Measurements from ENCODE around the gene CSTF1.
"Not testable (repeated sequence)": the region's sequence is repeated elsewhere in the genome, so short reads cannot be mapped to it uniquely, and the experiment has no call there.

Gene CSTF1

DNA sequence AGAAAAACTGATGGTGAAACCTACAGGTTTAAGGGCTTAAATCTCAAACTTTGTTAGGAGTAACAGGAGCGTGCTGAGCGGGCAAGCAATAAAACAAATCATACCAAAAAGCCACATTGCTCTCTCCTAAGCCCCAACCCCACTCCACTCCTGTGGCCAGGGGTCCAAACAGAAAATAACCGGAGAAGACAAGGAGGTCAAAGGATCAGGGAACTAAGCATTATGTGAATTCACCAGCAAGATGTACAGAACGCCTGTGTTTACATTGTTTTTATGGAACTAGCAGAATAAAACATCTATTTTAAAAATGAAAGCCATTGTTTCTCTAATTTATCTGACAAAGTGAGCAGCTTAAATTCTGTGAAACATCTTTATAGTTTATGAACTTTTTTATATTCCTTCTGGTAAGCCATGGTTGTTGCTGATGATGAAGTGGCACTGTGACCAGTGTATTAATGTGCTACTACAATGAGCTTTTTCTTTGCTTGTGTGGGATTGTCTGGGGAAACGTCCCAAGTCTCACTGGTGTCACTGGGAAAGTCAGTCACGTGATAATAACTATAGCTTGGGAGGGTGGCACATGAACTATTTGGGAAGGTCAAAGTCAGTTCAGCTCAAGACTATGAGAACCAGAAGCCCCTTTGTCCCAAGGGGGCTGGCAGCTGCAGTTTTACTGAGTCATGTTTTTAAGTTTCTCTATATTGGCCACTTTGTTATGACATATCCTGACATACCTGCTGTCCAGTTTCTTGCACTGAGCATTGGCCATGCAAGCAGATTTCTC lies 23.9 kb upstream of the CSTF1 start:
- no peak for DNase-seq (ENCODE audit: low read depth in 2 of 3, low spot score in 1 of 3)

GRCh38 chr20:56369179-56369578 lies 23.3 kb upstream of the CSTF1 start:
- DNase-seq (ENCODE audit: low read depth in 2 of 3, low spot score in 1 of 3) = no peak

DNA sequence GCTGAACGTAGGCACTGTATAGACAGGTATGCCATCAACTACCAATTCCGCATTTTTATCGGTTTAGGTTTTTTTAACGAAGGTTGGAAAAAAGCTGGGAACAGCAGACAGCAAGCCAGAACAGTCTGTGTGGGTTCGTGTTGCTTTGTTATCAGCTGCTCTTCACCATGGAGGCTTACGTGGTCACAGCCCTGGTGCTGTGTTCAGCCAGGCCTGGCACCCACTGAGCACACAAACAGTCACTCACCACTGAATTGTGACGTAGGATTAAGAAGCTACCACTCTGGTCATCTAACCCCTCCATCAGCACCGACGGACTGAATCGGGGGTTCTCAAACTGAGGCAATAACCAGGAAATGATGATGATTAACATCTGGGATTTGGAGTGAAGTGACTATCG lies 20.5 kb upstream of the CSTF1 start:
- DNase-seq (ENCODE audit: low read depth in 2 of 3, low spot score in 1 of 3) = no peak

- DNase-seq (ENCODE audit: low read depth in 2 of 3, low spot score in 1 of 3) = no peak
These were observed 19.6 kb upstream of the CSTF1 start for GRCh38 chr20:56372850-56373249.

- no peak for DNase-seq (ENCODE audit: low read depth in 2 of 3, low spot score in 1 of 3)
These were observed 18.5 kb upstream of the CSTF1 start for GRCh38 chr20:56373942-56374341.

DNA sequence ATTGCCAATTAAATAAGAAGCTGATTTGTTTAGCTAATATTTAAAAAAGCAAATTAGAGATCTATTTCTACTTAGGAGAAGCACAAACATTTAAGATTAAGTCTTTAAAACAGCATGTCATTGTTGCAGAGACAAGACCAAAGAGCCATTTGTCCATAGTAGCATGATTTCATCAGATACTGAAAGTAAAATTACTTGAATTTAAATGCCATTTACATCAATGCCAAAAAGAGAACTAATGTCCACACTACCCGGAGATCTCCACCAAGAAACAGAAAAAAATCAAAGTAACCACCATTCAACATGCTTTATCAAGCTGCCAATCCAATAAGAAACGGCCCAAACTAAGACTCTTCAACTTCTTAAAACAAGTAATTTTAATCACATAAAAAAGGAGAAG lies 16.1 kb upstream of the CSTF1 start:
- DNase-seq (ENCODE audit: low read depth in 2 of 3, low spot score in 1 of 3) = no peak

- no peak for DNase-seq (ENCODE audit: low read depth in 2 of 3, low spot score in 1 of 3)
These were observed 14.1 kb upstream of the CSTF1 start for GRCh38 chr20:56378386-56378785.

DNA sequence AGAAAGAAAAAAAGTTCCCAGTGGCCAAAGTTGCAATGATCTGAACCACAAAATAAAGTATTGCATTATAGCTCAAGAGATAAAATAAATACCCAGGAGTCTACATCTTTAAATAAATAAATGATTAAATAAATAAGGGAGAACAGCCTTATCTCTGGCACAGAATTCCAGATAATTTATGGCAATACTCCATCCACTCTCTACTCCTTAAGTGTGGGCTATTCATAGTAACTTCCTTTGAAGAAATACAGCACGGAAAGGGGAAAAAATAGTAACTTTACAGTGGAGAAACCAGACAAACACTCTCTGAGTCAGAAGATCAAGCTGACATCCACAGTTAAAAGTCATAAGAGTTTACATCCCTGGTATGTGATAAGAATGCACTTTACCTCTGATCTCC lies 12.1 kb upstream of the CSTF1 start:
- no peak for DNase-seq (ENCODE audit: low read depth in 2 of 3, low spot score in 1 of 3)

DNA sequence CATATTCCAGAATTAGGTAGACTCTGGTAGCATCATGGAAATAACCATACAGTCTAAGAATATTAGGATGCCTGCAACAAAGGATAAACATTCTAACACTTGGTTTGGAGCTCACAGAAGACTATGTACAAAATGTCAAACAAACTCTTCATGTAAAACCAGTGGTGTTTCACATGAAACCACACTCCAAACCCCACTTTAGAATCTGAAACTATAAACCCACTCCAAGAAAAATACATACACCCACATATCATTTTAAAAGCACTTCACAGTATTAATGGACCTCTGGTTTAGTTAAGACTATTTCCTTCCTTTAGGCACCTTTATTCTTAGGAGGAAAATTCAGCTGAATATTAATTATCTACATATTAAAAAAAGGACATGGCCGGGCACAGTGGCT lies 10.9 kb upstream of the CSTF1 start:
- no peak for DNase-seq (ENCODE audit: low read depth in 2 of 3, low spot score in 1 of 3)

DNA sequence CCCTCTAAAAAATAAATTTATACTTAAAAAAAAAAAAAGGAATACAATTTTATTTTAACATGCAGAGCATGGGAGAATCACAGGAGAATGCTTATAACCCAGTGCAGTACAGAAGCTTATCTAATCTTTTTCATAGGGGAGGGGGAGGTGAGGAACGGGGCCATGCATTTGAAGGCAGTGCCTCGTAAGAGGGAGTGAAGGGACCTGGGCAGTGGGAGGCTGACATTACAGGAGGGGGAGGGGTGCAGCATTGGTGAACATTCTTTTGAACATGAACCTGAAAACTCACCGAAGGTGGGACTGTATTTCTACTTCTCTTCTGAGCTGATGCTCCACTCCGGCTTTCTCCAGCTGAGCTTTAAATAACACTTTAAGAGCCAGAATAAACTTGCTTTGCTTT lies 9.7 kb upstream of the CSTF1 start:
- DNase-seq (ENCODE audit: low read depth in 2 of 3, low spot score in 1 of 3) = no peak

GRCh38 chr20:56383334-56383733 lies 9.1 kb upstream of the CSTF1 start:
- no peak for DNase-seq (ENCODE audit: low read depth in 2 of 3, low spot score in 1 of 3)

- DNase-seq (ENCODE audit: low read depth in 2 of 3, low spot score in 1 of 3) = no peak
These were observed 7.3 kb upstream of the CSTF1 start for GRCh38 chr20:56385130-56385529.

DNA sequence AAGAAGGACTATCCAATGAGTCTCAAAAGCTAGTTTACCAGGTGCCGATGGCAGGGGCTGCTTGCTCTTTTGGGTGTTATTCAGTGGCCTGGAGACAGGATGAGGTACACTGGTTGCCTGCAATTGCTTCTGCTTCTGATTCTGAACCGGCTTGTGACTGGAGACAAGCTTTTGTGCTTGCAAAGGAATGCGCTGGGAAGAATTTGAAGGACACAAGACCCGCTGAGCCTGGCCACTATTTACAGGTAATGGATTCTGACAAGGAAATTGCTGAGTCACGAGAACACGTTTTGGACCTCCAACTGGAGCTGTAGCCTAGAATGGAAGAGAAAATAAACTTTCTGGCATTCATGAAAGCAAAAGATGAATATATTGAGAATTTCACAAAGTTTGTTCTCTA lies 6.2 kb upstream of the CSTF1 start:
- DNase-seq (ENCODE audit: low read depth in 2 of 3, low spot score in 1 of 3) = no peak

- DNase-seq (ENCODE audit: low read depth in 2 of 3, low spot score in 1 of 3) = no peak
These were observed 3.6 kb upstream of the CSTF1 start for GRCh38 chr20:56388882-56389281.

DNA sequence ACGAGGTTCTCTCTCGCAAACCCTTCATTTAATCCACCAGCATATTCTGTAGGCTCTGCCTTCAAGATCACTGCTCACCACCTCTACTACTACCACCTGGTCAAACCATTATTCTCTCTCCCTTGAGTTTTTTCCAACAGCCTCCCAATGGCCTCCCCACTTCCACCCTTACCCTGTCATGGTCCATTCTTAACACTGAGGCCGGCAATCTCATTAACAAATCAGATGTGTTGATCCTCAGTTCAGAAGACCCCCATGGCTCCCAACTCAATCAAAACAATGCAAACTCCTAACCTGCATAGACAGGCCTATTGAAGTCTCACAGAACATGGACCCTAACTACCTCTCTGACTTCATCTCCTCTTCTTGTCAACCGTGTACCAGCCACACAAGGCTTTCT lies 2.6 kb upstream of the CSTF1 start:
- DNase-seq (ENCODE audit: low read depth in 2 of 3, low spot score in 1 of 3) = no peak

- not testable (repeated sequence) for DNase-seq (ENCODE audit: low read depth in 2 of 3, low spot score in 1 of 3)
These were observed 2.0 kb upstream of the CSTF1 start for GRCh38 chr20:56390396-56390795.

GRCh38 chr20:56391037-56391436 lies 1.4 kb upstream of the CSTF1 start:
- no peak for DNase-seq (ENCODE audit: low read depth in 2 of 3, low spot score in 1 of 3)

- no peak for DNase-seq (ENCODE audit: low read depth in 2 of 3, low spot score in 1 of 3)
These were observed 781 bp upstream of the CSTF1 start for GRCh38 chr20:56391596-56392131.

- DNase-seq (ENCODE audit: low read depth in 2 of 3, low spot score in 1 of 3) = peak in 1 of 3 donors; percentile 13
These were observed 537 bp downstream of the CSTF1 start for GRCh38 chr20:56392881-56393482.

GRCh38 chr20:56393653-56394052 lies 1.2 kb downstream of the CSTF1 start:
- DNase-seq (ENCODE audit: low read depth in 2 of 3, low spot score in 1 of 3) = no peak

- DNase-seq (ENCODE audit: low read depth in 2 of 3, low spot score in 1 of 3) = no peak
These were observed 2.7 kb downstream of the CSTF1 start for GRCh38 chr20:56395166-56395565.

DNA sequence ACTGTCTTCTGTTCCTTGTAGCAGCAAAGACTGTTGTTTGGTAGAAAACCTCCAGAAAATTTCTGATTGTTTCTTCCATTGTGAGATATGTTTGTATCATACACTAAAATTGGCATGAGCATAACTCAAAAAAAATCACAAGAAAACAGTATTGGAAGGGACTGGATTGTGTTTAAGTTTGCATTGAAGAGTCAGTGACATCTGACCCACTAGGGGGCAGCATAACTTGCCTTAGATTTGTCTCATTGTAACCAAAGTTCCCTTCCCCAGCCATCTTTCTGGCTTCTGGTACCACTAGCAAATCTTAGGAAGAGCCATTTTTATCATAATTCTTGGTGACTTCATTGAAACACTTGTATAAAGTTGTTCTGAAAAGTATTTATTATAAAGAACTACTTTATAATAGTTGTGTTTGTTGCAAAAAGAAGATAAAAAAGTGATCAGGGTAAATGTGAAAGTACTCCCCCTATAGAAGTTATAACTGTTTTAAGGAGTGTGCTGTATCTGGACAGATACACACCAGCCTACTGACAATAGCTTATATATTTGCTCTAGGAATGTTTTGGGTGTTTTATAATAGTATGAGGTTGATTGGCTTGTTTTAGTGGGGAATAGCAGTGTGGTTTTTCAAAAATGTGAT lies 7.7 kb downstream of the CSTF1 start:
- DNase-seq (ENCODE audit: low read depth in 2 of 3, low spot score in 1 of 3) = peak in 2 of 3 donors; percentile 49 to 72
